ENCODE measurements around the gene FOXP4.

- no peak for TF ChIP-seq CTCF (IDR thresholded peaks at IDR 0.05)
- no peak for TF ChIP-seq POLR2A (IDR thresholded peaks at IDR 0.05)
These were observed 48.1 kb downstream of the FOXP4 start for GRCh38 chr6:41594326-41594725.

Measured in breast epithelium (tissue), 3 donors.